SK-N-SH (cell line): ENCODE results near the gene MT1F. TPM values are rescaled to one million over a fixed set of nuclear protein-coding genes. Genes with fewer than 3 reads are reported as not detected.
A peak's percentile ranks its signal among the peaks of the same experiment; 100 is the strongest.

Experiments used
- CTCF ChIA-PET: fragments of 300-600, 350-600 bp; formaldehyde crosslinking; extraction: SDS; loops from one replicate; lab custom pipeline; 2021; lab: Yijun Ruan, JAX
- POLR2A ChIA-PET: fragments of 350-600 bp; sonication (Branson Sonifier 250); formaldehyde crosslinking; extraction: SDS; loops from one replicate; lab custom pipeline; 2020; ENCODE audit warnings: antibody characterized with exemption, inconsistent platforms; lab: Yijun Ruan, JAX
- DNase-seq: peaks from one replicate; pipeline ENCODE4 v3.0.0; 2012
- H2AFZ ChIP-seq: fragments of 200-600 bp; sonication (generic); 2 replicates; pipeline ENCODE4 v1.8.1; 2016; ENCODE audit warnings: antibody characterized with exemption, mild to moderate bottlenecking, low read depth
- H3F3A ChIP-seq: fragments of 200-600 bp; sonication (generic); replicated peaks from 2 replicates; pipeline ENCODE3; 2016; ENCODE audit warnings: antibody characterized with exemption, mild to moderate bottlenecking; ENCODE audit not compliant: insufficient read depth
- H3K27ac ChIP-seq, 2 experiments: fragments of 200-500 bp in 1 of 2; fragments of 200-600 bp in 1 of 2; sonication (Bioruptor generic) in 1 of 2; sonication (generic), shearing (Covaris generic) in 1 of 2; 2 replicates each; pipeline versions ENCODE4 v1.5.1 to v1.6.1; 2014 to 2016; ENCODE audit warnings: low read depth in 2 of 2, inconsistent platforms in 1 of 2, low read length in 1 of 2, mild to moderate bottlenecking in 1 of 2, mixed read lengths in 1 of 2
- H3K27me3 ChIP-seq: fragments of 200-600 bp; sonication (generic), shearing (Covaris generic); 2 replicates; pipeline ENCODE4 v1.6.1; 2016; ENCODE audit warnings: mixed run types; ENCODE audit not compliant: insufficient read depth
- H3K36me3 ChIP-seq, 2 experiments: fragments of 200-500 bp in 1 of 2; fragments of 200-600 bp in 1 of 2; sonication (Bioruptor generic) in 1 of 2; sonication (generic) in 1 of 2; replicated peaks in 1 of 2; 2 replicates each; pipeline versions ENCODE3 to v1.5.1; 2014 to 2016; ENCODE audit warnings: low read length in 1 of 2, mild to moderate bottlenecking in 1 of 2; ENCODE audit not compliant: insufficient read depth in 2 of 2, control insufficient read depth in 1 of 2
- H3K4me1 ChIP-seq, 2 experiments: fragments of 200-500 bp in 1 of 2; fragments of 200-600 bp in 1 of 2; sonication (Bioruptor generic) in 1 of 2; sonication (generic), shearing (Covaris generic) in 1 of 2; 2 replicates each; pipeline versions ENCODE4 v1.5.1 to v1.6.1; 2014 to 2016; ENCODE audit warnings: low read depth in 1 of 2, low read length in 1 of 2, mixed run types in 1 of 2; ENCODE audit not compliant: insufficient read depth in 2 of 2, control insufficient read depth in 1 of 2
- H3K4me2 ChIP-seq: fragments of 200-600 bp; sonication (generic), shearing (Covaris generic); 2 replicates; pipeline ENCODE4 v1.6.1; 2017; ENCODE audit warnings: mixed run types
- H3K4me3 ChIP-seq, 2 experiments: fragments of 200-500 bp in 1 of 2; fragments of 200-600 bp in 1 of 2; sonication (Bioruptor generic) in 1 of 2; sonication (generic), shearing (Covaris generic) in 1 of 2; 2 replicates each; pipeline versions ENCODE4 v1.5.1 to v1.8.1; 2014 to 2016; ENCODE audit warnings: low read depth in 2 of 2, inconsistent platforms in 1 of 2, low read length in 1 of 2, mild to moderate bottlenecking in 1 of 2, mixed read lengths in 1 of 2, moderate library complexity in 1 of 2
- H3K79me2 ChIP-seq: fragments of 200-600 bp; sonication (generic); 2 replicates; pipeline ENCODE4 v1.8.1; 2017; ENCODE audit warnings: mild to moderate bottlenecking; ENCODE audit not compliant: insufficient read depth
- H3K9ac ChIP-seq: fragments of 200-600 bp; sonication (generic); 2 replicates; pipeline ENCODE4 v1.6.1; 2017; ENCODE audit warnings: mixed run types
- H3K9me2 ChIP-seq: fragments of 200-600 bp; sonication (generic); 2 replicates; pipeline ENCODE4 v1.6.1; 2017; ENCODE audit warnings: mixed run types
- H3K9me3 ChIP-seq: fragments of 200-600 bp; sonication (generic); 2 replicates; pipeline ENCODE4 v1.6.1; 2017; ENCODE audit warnings: mixed run types, mild to moderate bottlenecking, moderate library complexity
- H4K20me1 ChIP-seq: fragments of 200-600 bp; sonication (generic); 2 replicates; pipeline ENCODE4 v1.6.1; 2017; ENCODE audit warnings: mild to moderate bottlenecking, mixed run types; ENCODE audit not compliant: insufficient read depth
- ELF1 ChIP-seq: IDR thresholded peaks from 2 replicates; pipeline ENCODE4 v1.4.0; 2012
- EP300 ChIP-seq, 2 experiments: IDR thresholded peaks; 2 replicates each; pipeline versions ENCODE4 v1.4.0 to v1.6.1; 2012; ENCODE audit warnings: borderline replicate concordance in 1 of 2, low read depth in 1 of 2, low read length in 1 of 2
- FOXM1 ChIP-seq: IDR thresholded peaks from 2 replicates; pipeline ENCODE4 v1.4.0; 2012; ENCODE audit warnings: low read depth, mild to moderate bottlenecking
- GATA2 ChIP-seq: sonication (generic); formaldehyde crosslinking; IDR thresholded peaks from 2 replicates; pipeline ENCODE4 v1.5.0; 2020; ENCODE audit warnings: mild to moderate bottlenecking, missing genetic modification reagents
- JUND ChIP-seq: IDR thresholded peaks from 2 replicates; pipeline ENCODE4 v1.4.0; 2012
- MAX ChIP-seq: IDR thresholded peaks from 2 replicates; pipeline ENCODE4 v1.4.0; 2012; ENCODE audit warnings: low read depth
- RAD21 ChIP-seq: IDR thresholded peaks from 2 replicates; pipeline ENCODE4 v1.6.1; 2012; ENCODE audit warnings: mild to moderate bottlenecking, low read length
- TEAD4 ChIP-seq: IDR thresholded peaks from 2 replicates; pipeline ENCODE4 v1.4.0; 2012; ENCODE audit warnings: mild to moderate bottlenecking, borderline replicate concordance; ENCODE audit not compliant: insufficient read depth
- WGBS: methylation state at CpG from one replicate; pipeline ENCODE4 v1.1.6; 2017; ENCODE audit warnings: low lambda C conversion rate; 5-methylcytosine and 5-hydroxymethylcytosine counted together
- polyA plus RNA-seq, 3 experiments: library from polyadenylated mRNA; depleted of rRNA; stranded (reverse); fragments of >200 nt; gene quantifications; 2 replicates each; pipeline ENCODE4 v1.2.3, GENCODE V29; 2012
- TF ChIP-seq, protein P1 (sequence below): IDR thresholded peaks from 2 replicates; pipeline ENCODE4 v1.6.1; 2012; ENCODE audit warnings: mild to moderate bottlenecking, low read depth, low read length, moderate library complexity

MT1F gene
- polyA plus RNA-seq, 1 of the 3 experiments (the other 2 are of a cell fraction): 13.0 TPM

- TF ChIP-seq, protein P1, sequence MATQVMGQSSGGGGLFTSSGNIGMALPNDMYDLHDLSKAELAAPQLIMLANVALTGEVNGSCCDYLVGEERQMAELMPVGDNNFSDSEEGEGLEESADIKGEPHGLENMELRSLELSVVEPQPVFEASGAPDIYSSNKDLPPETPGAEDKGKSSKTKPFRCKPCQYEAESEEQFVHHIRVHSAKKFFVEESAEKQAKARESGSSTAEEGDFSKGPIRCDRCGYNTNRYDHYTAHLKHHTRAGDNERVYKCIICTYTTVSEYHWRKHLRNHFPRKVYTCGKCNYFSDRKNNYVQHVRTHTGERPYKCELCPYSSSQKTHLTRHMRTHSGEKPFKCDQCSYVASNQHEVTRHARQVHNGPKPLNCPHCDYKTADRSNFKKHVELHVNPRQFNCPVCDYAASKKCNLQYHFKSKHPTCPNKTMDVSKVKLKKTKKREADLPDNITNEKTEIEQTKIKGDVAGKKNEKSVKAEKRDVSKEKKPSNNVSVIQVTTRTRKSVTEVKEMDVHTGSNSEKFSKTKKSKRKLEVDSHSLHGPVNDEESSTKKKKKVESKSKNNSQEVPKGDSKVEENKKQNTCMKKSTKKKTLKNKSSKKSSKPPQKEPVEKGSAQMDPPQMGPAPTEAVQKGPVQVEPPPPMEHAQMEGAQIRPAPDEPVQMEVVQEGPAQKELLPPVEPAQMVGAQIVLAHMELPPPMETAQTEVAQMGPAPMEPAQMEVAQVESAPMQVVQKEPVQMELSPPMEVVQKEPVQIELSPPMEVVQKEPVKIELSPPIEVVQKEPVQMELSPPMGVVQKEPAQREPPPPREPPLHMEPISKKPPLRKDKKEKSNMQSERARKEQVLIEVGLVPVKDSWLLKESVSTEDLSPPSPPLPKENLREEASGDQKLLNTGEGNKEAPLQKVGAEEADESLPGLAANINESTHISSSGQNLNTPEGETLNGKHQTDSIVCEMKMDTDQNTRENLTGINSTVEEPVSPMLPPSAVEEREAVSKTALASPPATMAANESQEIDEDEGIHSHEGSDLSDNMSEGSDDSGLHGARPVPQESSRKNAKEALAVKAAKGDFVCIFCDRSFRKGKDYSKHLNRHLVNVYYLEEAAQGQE: peak; percentile 2; the same call in 1 of the 2 replicates
- TF ChIP-seq TEAD4: no peak
- TF ChIP-seq ELF1: 0 out of 2 replicates have a peak, but pooled peaks have one; percentile 4
- TF ChIP-seq MAX: peak; percentile 87
- TF ChIP-seq FOXM1: 0 out of 2 replicates have a peak, but pooled peaks have one; percentile 51
- TF ChIP-seq RAD21: no peak
- no peak; a peak in 1 of 4 replicates for TF ChIP-seq EP300 (IDR thresholded peaks at IDR 0.05; ENCODE audit: borderline replicate concordance in 1 of 2, low read depth in 1 of 2, low read length in 1 of 2)
Measured at GRCh38 chr16:56608043-56608875, 49.5 kb upstream of the MT1F start, which contains the start of gene MT2A (continued).

- peak overlapping the region; percentile 72 to 94 for H3K4me3 ChIP-seq
- peak overlapping the region; percentile 88 for H3K4me2 ChIP-seq
- H3K9me3 ChIP-seq: no peaks in the 10 kb centered on the region
- DNase-seq: peak; percentile 43
- H3K4me1 ChIP-seq: peaks cover 39 to 46% of the 10 kb centered on the region in 2 experiments; a peak in 3 of 4 replicates
- peaks cover 66% of the 10 kb centered on the region for H3F3A ChIP-seq
- H4K20me1 ChIP-seq: no peaks in the 10 kb centered on the region; the same call in 1 of the 2 replicates
- H3K9me2 ChIP-seq: no peaks in the 10 kb centered on the region
- under 1% methylated on average over 21 of the region's 21 CpGs for WGBS
- ChIA-PET CTCF (interaction anchor here (1.5 to 1.8 kb wide), 2 partner anchors 9 to 180 kb away, joined by 6 to 7 read pairs; no protein-coding TSS in a partner anchor), POLR2A (interaction anchor here (0.7 kb wide), 1 partner anchor 21 kb away, joined by 3 read pairs; no protein-coding TSS in a partner anchor)
- peak overlapping the region; percentile 90 for H3K9ac ChIP-seq
- H3K79me2 ChIP-seq: peaks cover 30% of the 10 kb centered on the region
- TF ChIP-seq TEAD4 (0 out of 2 replicates have a peak, but pooled peaks have one; percentile 8), JUND (no peak), GATA2 (CRISPR knock-in tag) (peak; percentile 48; the same call in 1 of the 2 replicates)
- TF ChIP-seq, all 33 proteins: peak for 2
- H3K27ac ChIP-seq: peak overlapping the region; percentile 77 to 96
- no peaks in the 10 kb centered on the region for H3K36me3 ChIP-seq
- no peaks in the 10 kb centered on the region for H3K27me3 ChIP-seq
- H2AFZ ChIP-seq: no peak overlapping the region
Measured at GRCh38 chr16:56608876-56609462, 48.8 kb upstream of the MT1F start.
